Activated T-helper 17 cell treated with anti-CD3 and anti-CD28 coated beads, Interleukin-2, amount 50 U/mL, for 72 hours (primary cell): Measurements from ENCODE around the gene FARS2. TPM values are rescaled to one million over a fixed set of nuclear protein-coding genes. Genes with fewer than 3 reads are reported as not detected.
"Not testable (repeated sequence)": the region's sequence is repeated elsewhere in the genome, so short reads cannot be mapped to it uniquely, and the experiment has no call there.

Experiments used
- ATAC-seq: fragments of 150-1000 bp; cut with Tn5 transposase; replicated peaks from 2 replicates; pipeline ENCODE4 v1.10.0; 2021; ENCODE audit warnings: mild to moderate bottlenecking, moderate library complexity
- H3K27ac Mint-ChIP-seq: one replicate; pipeline ENCODE4 v1.8.0; 2022; ENCODE audit warnings: mixed read lengths
- H3K27me3 Mint-ChIP-seq: one replicate; pipeline ENCODE4 v1.8.0; 2022; ENCODE audit warnings: mixed read lengths
- H3K36me3 Mint-ChIP-seq: one replicate; pipeline ENCODE4 v1.8.0; 2022; ENCODE audit warnings: low read depth, mild to moderate bottlenecking, mixed read lengths
- H3K4me1 Mint-ChIP-seq: one replicate; pipeline ENCODE4 v1.8.0; 2022; ENCODE audit warnings: mixed read lengths
- H3K4me3 Mint-ChIP-seq: one replicate; pipeline ENCODE4 v1.8.0; 2022; ENCODE audit warnings: mild to moderate bottlenecking, mixed read lengths
- H3K9me3 Mint-ChIP-seq: one replicate; pipeline ENCODE4 v1.8.0; 2022; ENCODE audit warnings: mixed read lengths
- total RNA-seq, 2 donors: library from RNA; stranded (reverse); gene quantifications; one replicate each; pipeline ENCODE4 v1.2.3, GENCODE V29; 2022

The FARS2 gene
- total RNA-seq, 2 donors from 2014 or later: 19.3 to 48.3 TPM

- Mint-ChIP-seq H3K4me3 (no peak overlapping the region), H3K27me3 (no peaks in the 10 kb centered on the region), H3K27ac (no peak overlapping the region), H3K9me3 (peaks cover 3% of the 10 kb centered on the region), H3K4me1 (no peaks in the 10 kb centered on the region), H3K36me3 (no peaks in the 10 kb centered on the region)
- ATAC-seq: no peak
Observed at GRCh38 chr6:5781966-5782556, 520.7 kb downstream of the FARS2 start.

- ATAC-seq: no peak
- Mint-ChIP-seq H3K4me3 (no peak overlapping the region), H3K9me3 (peaks cover 3% of the 10 kb centered on the region), H3K36me3 (no peaks in the 10 kb centered on the region), H3K4me1 (no peaks in the 10 kb centered on the region), H3K27ac (no peak overlapping the region), H3K27me3 (no peaks in the 10 kb centered on the region)
Observed at GRCh38 chr6:5782783-5783547, 521.7 kb downstream of the FARS2 start.

- H3K27ac Mint-ChIP-seq: no peak overlapping the region
- no peaks in the 10 kb centered on the region for H3K9me3 Mint-ChIP-seq
- H3K36me3 Mint-ChIP-seq: no peaks in the 10 kb centered on the region
- H3K4me3 Mint-ChIP-seq: no peak overlapping the region
- H3K4me1 Mint-ChIP-seq: no peaks in the 10 kb centered on the region
- no peak for ATAC-seq
- H3K27me3 Mint-ChIP-seq: no peaks in the 10 kb centered on the region
Observed at GRCh38 chr6:5783584-5784089, 522.3 kb downstream of the FARS2 start.

GRCh38 chr6:5785249-5785648, 523.9 kb downstream of the FARS2 start:
- no peaks in the 10 kb centered on the region for H3K36me3 Mint-ChIP-seq
- no peaks in the 10 kb centered on the region for H3K27me3 Mint-ChIP-seq
- no peak overlapping the region for H3K4me3 Mint-ChIP-seq
- no peak overlapping the region for H3K27ac Mint-ChIP-seq
- ATAC-seq: no peak
- no peaks in the 10 kb centered on the region for H3K9me3 Mint-ChIP-seq
- no peaks in the 10 kb centered on the region for H3K4me1 Mint-ChIP-seq

GRCh38 chr6:5786321-5786968, 525.1 kb downstream of the FARS2 start:
- H3K4me3 Mint-ChIP-seq: no peak overlapping the region

GRCh38 chr6:5786969-5787720, 525.8 kb downstream of the FARS2 start:
- H3K9me3 Mint-ChIP-seq: no peaks in the 10 kb centered on the region
- H3K4me1 Mint-ChIP-seq: no peaks in the 10 kb centered on the region
- no peak for ATAC-seq
- H3K36me3 Mint-ChIP-seq: no peaks in the 10 kb centered on the region
- H3K27me3 Mint-ChIP-seq: no peaks in the 10 kb centered on the region
- H3K27ac Mint-ChIP-seq: no peak overlapping the region
- no peak overlapping the region for H3K4me3 Mint-ChIP-seq

More at GRCh38 chr6:5786321-5786968, 525.1 kb downstream of the FARS2 start:
- Mint-ChIP-seq H3K27ac (no peak overlapping the region), H3K27me3 (no peaks in the 10 kb centered on the region), H3K4me1 (no peaks in the 10 kb centered on the region), H3K36me3 (no peaks in the 10 kb centered on the region), H3K9me3 (no peaks in the 10 kb centered on the region)
- ATAC-seq: no peak

- not testable (repeated sequence) for ATAC-seq, H3K27ac Mint-ChIP-seq, H3K4me3 Mint-ChIP-seq, H3K27me3 Mint-ChIP-seq, H3K9me3 Mint-ChIP-seq, H3K4me1 Mint-ChIP-seq, H3K36me3 Mint-ChIP-seq
Observed at GRCh38 chr6:5789426-5789825, 528.1 kb downstream of the FARS2 start.

GRCh38 chr6:5796555-5796954, 535.2 kb downstream of the FARS2 start:
- ATAC-seq, H3K36me3 Mint-ChIP-seq, H3K4me3 Mint-ChIP-seq, H3K27ac Mint-ChIP-seq, H3K9me3 Mint-ChIP-seq, H3K4me1 Mint-ChIP-seq, H3K27me3 Mint-ChIP-seq: not testable (repeated sequence)

- H3K27me3 Mint-ChIP-seq, H3K4me3 Mint-ChIP-seq, H3K4me1 Mint-ChIP-seq, H3K27ac Mint-ChIP-seq, H3K36me3 Mint-ChIP-seq, ATAC-seq: not testable (repeated sequence)
- peaks cover 10% of the 10 kb centered on the region for H3K9me3 Mint-ChIP-seq
Observed at GRCh38 chr6:5806406-5806805, 545.1 kb downstream of the FARS2 start.

GRCh38 chr6:5809450-5809849, 548.1 kb downstream of the FARS2 start:
- Mint-ChIP-seq H3K4me3 (no peak overlapping the region), H3K36me3 (no peaks in the 10 kb centered on the region), H3K4me1 (peaks cover 18% of the 10 kb centered on the region), H3K27me3 (no peaks in the 10 kb centered on the region), H3K9me3 (peaks cover 10% of the 10 kb centered on the region), H3K27ac (peak overlapping the region; percentile 9)
- ATAC-seq: no peak

GRCh38 chr6:5811997-5812396, 550.7 kb downstream of the FARS2 start:
- peak overlapping the region; percentile 26 for H3K27ac Mint-ChIP-seq
- no peaks in the 10 kb centered on the region for H3K27me3 Mint-ChIP-seq
- H3K36me3 Mint-ChIP-seq: no peaks in the 10 kb centered on the region
- ATAC-seq: no peak
- H3K9me3 Mint-ChIP-seq: no peaks in the 10 kb centered on the region
- peaks cover 18% of the 10 kb centered on the region for H3K4me1 Mint-ChIP-seq
- no peak overlapping the region for H3K4me3 Mint-ChIP-seq

- peaks cover 18% of the 10 kb centered on the region for H3K4me1 Mint-ChIP-seq
- H3K9me3 Mint-ChIP-seq: peaks cover 6% of the 10 kb centered on the region
- no peaks in the 10 kb centered on the region for H3K27me3 Mint-ChIP-seq
- H3K36me3 Mint-ChIP-seq: no peaks in the 10 kb centered on the region
- peak overlapping the region; percentile 63 for H3K4me3 Mint-ChIP-seq
- H3K27ac Mint-ChIP-seq: peak overlapping the region; percentile 54
- ATAC-seq: peak; percentile 78
Observed at GRCh38 chr6:5813625-5814027, 552.3 kb downstream of the FARS2 start.

- Mint-ChIP-seq H3K27ac (no peak overlapping the region), H3K4me3 (peak overlapping the region; percentile 63), H3K4me1 (peaks cover 18% of the 10 kb centered on the region), H3K27me3 (no peaks in the 10 kb centered on the region), H3K9me3 (peaks cover 6% of the 10 kb centered on the region), H3K36me3 (no peaks in the 10 kb centered on the region)
- peak; percentile 12 for ATAC-seq
Observed at GRCh38 chr6:5814116-5814515, 552.8 kb downstream of the FARS2 start.

GRCh38 chr6:5814901-5815300, 553.6 kb downstream of the FARS2 start:
- H3K9me3 Mint-ChIP-seq: peaks cover 6% of the 10 kb centered on the region
- no peak for ATAC-seq
- no peak overlapping the region for H3K27ac Mint-ChIP-seq
- H3K36me3 Mint-ChIP-seq: no peaks in the 10 kb centered on the region
- no peaks in the 10 kb centered on the region for H3K27me3 Mint-ChIP-seq
- H3K4me1 Mint-ChIP-seq: peaks cover 13% of the 10 kb centered on the region
- no peak overlapping the region for H3K4me3 Mint-ChIP-seq
